H1 (cell line): Measurements from ENCODE around the gene ABHD1. TPM values are rescaled to one million over a fixed set of nuclear protein-coding genes. Genes with fewer than 3 reads are reported as not detected.

Source experiments
- CHD7 ChIP-seq: fragments of 300-600 bp; sonication (generic); IDR thresholded peaks from 2 replicates; pipeline ENCODE4 v1.7.1; 2012; ENCODE audit warnings: low read length, moderate library complexity, mild to moderate bottlenecking, inconsistent platforms; ENCODE audit not compliant: insufficient replicate concordance
- ZNF274 ChIP-seq: IDR thresholded peaks from 2 replicates; pipeline ENCODE4 v1.7.0; 2012; ENCODE audit warnings: low read length, borderline replicate concordance; ENCODE audit errors: extremely low read depth
- polyA plus RNA-seq, 7 experiments: library from polyadenylated mRNA; depleted of rRNA in 3 of 7; stranded (reverse) in 5 of 7; unstranded in 2 of 7; fragments of >200 nt in 5 of 7; fragments of 200-250 nt in 2 of 7; gene quantifications; 1 replicate in 5 of 7; 2 replicates in 1 of 7; 4 replicates in 1 of 7; pipeline versions ENCODE4 v1.2.1 to v1.2.3, GENCODE V29; 2011 to 2013; ENCODE audit warnings: missing spikeins in 2 of 7, mixed read lengths in 2 of 7
- total RNA-seq: library from RNA; stranded (reverse); fragmentation: NEBNext Ultra II Directional; extraction: Animal tissue kit (Norgen Biotek cat#: 25700); gene quantifications from 2 replicates; pipeline ENCODE4 v1.2.1, GENCODE V29; 2021

ABHD1 gene
- total and polyA plus RNA-seq, 2 of the 8 experiments (the other 6 are each of a cell fraction or from before 2014, with no cell fraction given), result 0.20 to 1.1 TPM

- TF ChIP-seq CHD7, result no peak
- no peak for TF ChIP-seq ZNF274
These were observed 6.8 kb downstream of the ABHD1 start (continued) for GRCh38 chr2:27130396-27130795.
